Raji (cell line): ENCODE results near the gene METRN.

ENCODE experiments used
- POLR2A ChIP-seq: IDR thresholded peaks from 2 replicates; pipeline ENCODE4 v1.6.1; 2011; ENCODE audit warnings: low read depth, low read length, control low read depth; ENCODE audit not compliant: insufficient read depth

The METRN gene

DNA sequence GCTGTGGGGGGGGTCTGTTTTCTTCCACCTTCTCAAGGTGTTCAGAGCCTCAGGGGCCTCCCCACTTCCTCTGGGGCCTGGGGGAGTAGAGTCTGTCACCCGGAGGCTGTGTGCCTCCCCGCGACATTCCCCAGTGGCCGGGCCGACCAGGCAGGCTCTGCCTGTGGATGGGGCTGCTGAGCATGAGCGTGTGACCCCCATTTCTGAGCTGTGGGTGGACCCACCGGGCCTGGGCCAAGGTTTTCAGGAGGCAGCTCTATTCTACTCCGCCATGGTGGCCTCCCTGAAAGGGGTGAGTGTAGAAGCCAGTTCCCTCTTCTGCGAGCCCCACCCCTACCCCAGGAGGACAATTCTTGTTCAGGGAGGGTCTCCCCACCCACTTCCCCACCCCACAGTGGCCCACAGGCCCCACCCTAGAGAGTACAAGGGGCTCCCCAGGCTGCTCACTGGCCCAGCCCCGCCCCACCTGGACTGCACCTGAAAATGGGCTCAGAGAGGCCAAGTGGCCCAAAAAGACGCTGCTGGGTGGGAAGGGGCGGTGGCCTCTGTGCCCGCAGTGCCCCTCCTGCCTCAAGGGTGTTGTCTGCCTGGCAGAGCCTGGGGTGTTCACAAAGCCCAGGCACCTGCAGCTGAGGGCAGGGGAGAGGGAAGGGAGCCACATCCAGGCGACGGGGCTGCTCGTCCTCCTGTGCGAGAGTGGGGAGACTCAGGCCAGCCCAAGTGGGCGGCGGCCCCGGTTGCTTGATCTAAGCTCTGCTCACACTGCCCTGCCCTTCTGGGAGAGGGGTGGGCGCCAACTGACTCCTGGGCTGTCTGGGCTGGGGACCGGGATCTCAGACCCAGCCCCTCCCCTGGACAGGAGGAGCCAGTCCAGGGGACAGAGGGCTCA is 47.0 kb downstream of the METRN start:
- TF ChIP-seq POLR2A = no peak

DNA sequence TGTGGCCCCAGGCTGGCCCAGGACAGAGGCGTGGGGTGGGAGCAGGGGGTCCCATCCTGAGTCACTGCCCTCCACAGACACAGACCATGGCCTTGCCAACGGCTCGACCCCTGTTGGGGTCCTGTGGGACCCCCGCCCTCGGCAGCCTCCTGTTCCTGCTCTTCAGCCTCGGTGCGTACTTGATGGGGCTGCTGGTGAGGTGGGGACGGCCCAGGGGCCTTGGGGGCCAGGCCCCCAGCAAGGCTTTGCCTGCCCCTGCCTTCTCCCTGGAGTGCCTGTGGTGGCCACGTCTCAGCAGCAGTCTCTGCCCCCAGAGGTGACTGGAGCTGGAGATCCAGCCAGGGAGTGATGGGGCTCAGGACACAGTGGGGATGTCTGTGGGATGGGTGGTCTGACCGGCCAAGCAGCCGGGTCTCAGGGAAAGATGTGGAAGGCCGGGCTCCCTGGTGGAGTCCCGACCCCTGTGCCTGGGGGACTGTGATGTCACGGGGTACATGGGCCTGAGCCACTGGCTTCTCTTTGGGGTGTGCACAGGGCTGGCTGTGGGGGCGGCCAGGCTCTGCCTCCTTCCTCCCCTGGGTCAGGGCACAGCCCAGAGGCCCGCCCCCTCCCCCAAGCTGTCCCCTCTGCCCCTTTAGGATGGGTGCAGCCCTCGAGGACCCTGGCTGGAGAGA is 47.8 kb downstream of the METRN start:
- no peak for TF ChIP-seq POLR2A

DNA sequence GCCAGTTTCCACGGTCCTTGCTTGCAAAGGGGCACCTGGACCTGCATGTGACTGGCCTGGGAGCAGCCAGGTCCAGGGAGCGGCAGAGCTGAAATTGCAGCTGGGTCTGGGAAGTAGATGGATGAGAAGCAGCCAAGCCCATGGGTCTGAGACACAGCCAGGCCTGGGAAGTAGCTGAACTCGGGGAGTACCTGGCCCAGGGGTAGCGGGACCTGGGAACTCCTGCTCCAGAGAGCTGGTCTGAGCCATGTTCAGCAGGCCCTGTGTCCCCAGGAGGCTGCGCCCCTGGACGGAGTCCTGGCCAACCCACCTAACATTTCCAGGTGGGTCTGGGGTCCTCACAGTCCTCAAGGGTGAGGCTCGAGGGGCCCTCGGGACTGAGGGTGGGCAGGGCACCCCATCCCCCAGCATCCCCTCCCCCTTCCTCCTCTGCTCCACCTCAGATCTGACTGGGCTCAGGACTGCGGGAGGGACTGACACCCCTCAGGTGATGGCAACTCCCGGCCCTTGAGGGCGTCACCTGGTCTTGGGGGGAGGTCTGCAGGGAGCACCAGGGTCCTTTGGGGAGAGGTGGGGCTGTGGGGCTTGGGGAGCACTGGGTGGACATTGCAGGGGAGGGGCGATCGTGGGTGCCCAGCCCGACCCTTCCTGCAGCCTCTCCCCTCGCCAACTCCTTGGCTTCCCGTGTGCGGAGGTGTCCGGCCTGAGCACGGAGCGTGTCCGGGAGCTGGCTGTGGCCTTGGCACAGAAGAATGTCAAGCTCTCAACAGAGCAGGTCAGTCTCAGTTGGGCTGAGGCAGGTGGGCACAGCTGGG is 48.7 kb downstream of the METRN start:
- no peak for TF ChIP-seq POLR2A

- TF ChIP-seq POLR2A = no peak
Observed at GRCh38 chr16:764184-764750, 49.3 kb downstream of the METRN start.

GRCh38 chr16:764848-765487 is 50.0 kb downstream of the METRN start:
- no peak for TF ChIP-seq POLR2A

GRCh38 chr16:765488-765865 is 50.6 kb downstream of the METRN start:
- TF ChIP-seq POLR2A = no peak

DNA sequence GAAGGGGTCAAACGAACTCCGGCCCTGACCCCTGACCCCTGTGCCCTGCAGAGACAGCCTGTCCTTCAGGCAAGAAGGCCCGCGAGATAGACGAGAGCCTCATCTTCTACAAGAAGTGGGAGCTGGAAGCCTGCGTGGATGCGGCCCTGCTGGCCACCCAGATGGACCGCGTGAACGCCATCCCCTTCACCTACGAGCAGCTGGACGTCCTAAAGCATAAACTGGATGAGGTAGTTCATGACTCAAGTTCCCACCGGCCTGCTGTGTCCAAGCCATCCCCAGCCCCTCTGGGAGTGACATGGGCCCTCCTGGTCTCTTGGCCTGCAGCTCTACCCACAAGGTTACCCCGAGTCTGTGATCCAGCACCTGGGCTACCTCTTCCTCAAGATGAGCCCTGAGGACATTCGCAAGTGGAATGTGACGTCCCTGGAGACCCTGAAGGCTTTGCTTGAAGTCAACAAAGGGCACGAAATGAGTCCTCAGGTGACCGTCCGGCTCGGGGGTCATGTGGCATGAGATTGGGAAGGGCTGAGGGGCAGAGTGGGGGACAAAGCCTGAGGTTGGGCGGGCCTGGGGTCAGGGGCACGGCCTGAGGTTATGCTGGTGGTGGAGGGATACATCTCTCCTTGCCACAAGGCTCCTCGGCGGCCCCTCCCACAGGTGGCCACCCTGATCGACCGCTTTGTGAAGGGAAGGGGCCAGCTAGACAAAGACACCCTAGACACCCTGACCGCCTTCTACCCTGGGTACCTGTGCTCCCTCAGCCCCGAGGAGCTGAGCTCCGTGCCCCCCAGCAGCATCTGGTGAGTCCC is 51.3 kb downstream of the METRN start:
- TF ChIP-seq POLR2A = no peak

- TF ChIP-seq POLR2A = no peak
Observed at GRCh38 chr16:766820-767640, 52.1 kb downstream of the METRN start.

DNA sequence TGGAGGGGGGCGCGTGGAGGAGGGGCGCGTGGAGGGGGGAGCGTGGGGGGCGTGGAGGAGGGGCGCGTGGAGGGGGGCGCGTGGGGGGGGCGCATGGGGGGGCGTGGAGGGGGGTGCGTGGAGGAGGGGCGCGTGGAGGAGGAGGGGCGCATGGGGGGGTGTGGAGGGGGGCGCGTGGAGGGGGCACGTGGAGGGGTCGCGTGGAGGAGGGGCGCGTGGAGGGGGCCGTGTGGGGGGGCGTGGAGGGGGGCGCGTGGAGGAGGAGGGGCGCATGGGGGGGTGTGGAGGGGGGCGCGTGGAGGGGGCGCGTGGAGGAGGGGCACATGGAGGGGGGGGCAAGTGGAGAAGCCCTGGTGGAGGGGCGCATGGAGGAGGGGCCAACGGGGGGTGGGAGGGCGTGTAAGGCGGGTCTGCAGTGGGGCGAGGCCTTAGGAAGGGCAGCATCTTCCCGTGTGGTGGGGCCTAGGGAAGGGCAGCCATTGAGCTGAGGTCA is 52.9 kb downstream of the METRN start:
- no peak for TF ChIP-seq POLR2A

DNA sequence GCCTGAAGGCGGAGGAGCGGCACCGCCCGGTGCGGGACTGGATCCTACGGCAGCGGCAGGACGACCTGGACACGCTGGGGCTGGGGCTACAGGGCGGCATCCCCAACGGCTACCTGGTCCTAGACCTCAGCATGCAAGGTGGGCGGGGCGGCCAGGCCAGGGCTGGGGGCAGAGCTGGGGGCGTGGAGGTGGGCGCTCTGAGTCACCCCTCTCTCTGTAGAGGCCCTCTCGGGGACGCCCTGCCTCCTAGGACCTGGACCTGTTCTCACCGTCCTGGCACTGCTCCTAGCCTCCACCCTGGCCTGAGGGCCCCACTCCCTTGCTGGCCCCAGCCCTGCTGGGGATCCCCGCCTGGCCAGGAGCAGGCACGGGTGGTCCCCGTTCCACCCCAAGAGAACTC is 53.5 kb downstream of the METRN start:
- no peak for TF ChIP-seq POLR2A
